T-helper 9 cell (primary cell): Measurements from ENCODE around the gene MICAL3.
A peak's percentile ranks its signal among the peaks of the same experiment; 100 is the strongest.
"Not testable (repeated sequence)": the region's sequence is repeated elsewhere in the genome, so short reads cannot be mapped to it uniquely, and the experiment has no call there.

Source experiments
- DNase-seq: peaks from one replicate; pipeline ENCODE4 v3.0.0-alpha.2; 2020

The MICAL3 gene

GRCh38 chr22:17997456-17997855 lies 26.9 kb downstream of the MICAL3 start:
- DNase-seq, result no peak

- not testable (repeated sequence) for DNase-seq
Observed at GRCh38 chr22:17995256-17995655, 29.1 kb downstream of the MICAL3 start.

- no peak for DNase-seq
Observed at GRCh38 chr22:17994424-17995108, 29.8 kb downstream of the MICAL3 start.

- not testable (repeated sequence) for DNase-seq
Observed at GRCh38 chr22:17992976-17993375, 31.4 kb downstream of the MICAL3 start.

- not testable (repeated sequence) for DNase-seq
Observed at GRCh38 chr22:17991992-17992391, 32.4 kb downstream of the MICAL3 start.

GRCh38 chr22:17990942-17991341 lies 33.4 kb downstream of the MICAL3 start:
- DNase-seq, result no peak

GRCh38 chr22:17990147-17990546 lies 34.2 kb downstream of the MICAL3 start:
- DNase-seq, result no peak

- DNase-seq, result no peak
Observed at GRCh38 chr22:17988800-17989513, 35.4 kb downstream of the MICAL3 start.

GRCh38 chr22:17985606-17986005 lies 38.8 kb downstream of the MICAL3 start:
- DNase-seq, result no peak

- not testable (repeated sequence) for DNase-seq
Observed at GRCh38 chr22:17985071-17985470, 39.3 kb downstream of the MICAL3 start.

GRCh38 chr22:17984114-17984513 lies 40.2 kb downstream of the MICAL3 start:
- DNase-seq, result no peak

GRCh38 chr22:17982572-17983141 lies 41.7 kb downstream of the MICAL3 start:
- no peak for DNase-seq

- no peak for DNase-seq
Observed at GRCh38 chr22:17981497-17981896, 42.9 kb downstream of the MICAL3 start.

GRCh38 chr22:17980638-17981051 lies 43.7 kb downstream of the MICAL3 start:
- peak; percentile 19 for DNase-seq

GRCh38 chr22:17980015-17980590 lies 44.3 kb downstream of the MICAL3 start:
- DNase-seq, result no peak

- no peak for DNase-seq
Observed at GRCh38 chr22:17978027-17978426, 46.3 kb downstream of the MICAL3 start.

- DNase-seq, result no peak
Observed at GRCh38 chr22:17977371-17977770, 47.0 kb downstream of the MICAL3 start.

GRCh38 chr22:17976121-17976520 lies 48.2 kb downstream of the MICAL3 start:
- DNase-seq, result no peak

GRCh38 chr22:17974703-17975372 lies 49.5 kb downstream of the MICAL3 start:
- no peak for DNase-seq

- no peak for DNase-seq
Observed at GRCh38 chr22:17974087-17974486, 50.3 kb downstream of the MICAL3 start.

- DNase-seq, result no peak
Observed at GRCh38 chr22:17973217-17973616, 51.1 kb downstream of the MICAL3 start.

GRCh38 chr22:17972385-17973191 lies 51.8 kb downstream of the MICAL3 start:
- DNase-seq, result no peak
